GM18526 (cell line): ENCODE data around the gene BRI3.

Experiments used
- POLR2A ChIP-seq: IDR thresholded peaks from 3 replicates; pipeline ENCODE4 v1.6.1; 2011; ENCODE audit not compliant: insufficient read length; ENCODE audit errors: extremely low read depth

Gene BRI3, protein sequence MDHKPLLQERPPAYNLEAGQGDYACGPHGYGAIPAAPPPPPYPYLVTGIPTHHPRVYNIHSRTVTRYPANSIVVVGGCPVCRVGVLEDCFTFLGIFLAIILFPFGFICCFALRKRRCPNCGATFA

DNA sequence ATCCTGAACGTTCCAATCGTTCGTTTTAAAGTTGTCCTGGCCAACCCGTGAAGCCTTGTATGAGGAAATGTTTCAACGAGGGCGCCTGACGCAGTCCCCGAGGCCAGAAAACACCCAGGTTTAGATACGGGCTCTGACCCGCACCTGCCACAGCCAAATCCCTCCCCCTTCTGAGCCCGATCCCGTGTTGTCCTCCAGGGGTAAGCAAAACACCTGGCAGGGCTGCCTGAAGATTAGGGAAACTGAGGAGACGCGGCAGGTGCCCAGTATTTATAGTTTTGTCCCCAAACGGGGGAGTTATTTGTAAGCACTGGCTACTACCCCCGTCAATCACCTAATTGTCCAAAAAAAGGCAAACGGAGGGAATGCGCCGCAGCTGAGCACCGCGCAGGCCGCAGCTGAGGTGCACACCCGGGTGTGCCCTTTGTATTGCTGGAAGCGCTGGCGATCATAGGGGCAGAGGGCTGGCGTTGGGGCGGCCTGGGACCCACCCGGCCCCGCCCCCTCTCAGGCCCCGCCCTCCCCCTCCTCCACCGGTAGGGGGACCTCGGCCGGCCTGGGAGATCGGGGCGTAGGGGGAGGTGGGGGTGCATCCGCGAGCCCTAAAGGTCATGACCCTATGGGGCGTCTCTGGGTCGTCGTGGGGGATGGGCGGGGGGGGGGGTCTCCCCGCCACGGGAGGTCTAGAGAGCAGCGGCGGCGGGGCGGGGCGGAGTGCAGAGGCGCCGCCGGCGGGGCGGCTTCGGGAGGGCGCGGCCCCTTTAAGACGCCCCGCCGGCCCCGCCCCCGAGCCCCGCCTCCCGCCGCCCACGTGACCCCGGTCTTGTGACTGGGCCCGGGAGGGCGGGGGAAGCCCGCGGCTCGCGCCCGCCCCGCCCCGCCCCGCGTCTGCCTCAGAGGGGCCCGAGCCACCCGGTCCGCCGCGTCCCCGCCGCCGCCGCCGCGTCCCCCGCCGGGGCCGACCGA, at the start of gene BRI3:
TSS of gene BRI3 (plus strand) at position 896 of the 966 bp plus-strand sequence. CDS start 110 bp downstream, outside the sequence.
- peak; percentile 59 for TF ChIP-seq POLR2A

DNA sequence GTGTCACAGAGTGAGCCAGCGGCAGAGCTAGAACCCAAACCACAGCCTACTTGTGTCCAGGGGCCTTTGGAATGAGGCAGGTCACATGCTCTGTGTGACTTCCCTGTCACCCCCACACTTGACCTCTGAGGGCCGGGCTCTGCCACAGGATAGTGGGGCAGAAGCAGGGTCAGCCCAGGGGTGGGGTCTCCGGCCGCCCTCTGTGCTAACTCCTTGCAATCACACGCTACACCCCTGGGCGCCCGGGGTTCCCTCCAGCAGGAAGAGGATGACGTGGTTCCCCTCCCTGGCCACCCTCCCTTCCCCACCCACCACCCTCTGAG, 49.3 kb upstream of the BRI3 start:
- TF ChIP-seq POLR2A, result no peak

GRCh38 chr7:98232799-98233198, 48.7 kb upstream of the BRI3 start:
- TF ChIP-seq POLR2A, result no peak

DNA sequence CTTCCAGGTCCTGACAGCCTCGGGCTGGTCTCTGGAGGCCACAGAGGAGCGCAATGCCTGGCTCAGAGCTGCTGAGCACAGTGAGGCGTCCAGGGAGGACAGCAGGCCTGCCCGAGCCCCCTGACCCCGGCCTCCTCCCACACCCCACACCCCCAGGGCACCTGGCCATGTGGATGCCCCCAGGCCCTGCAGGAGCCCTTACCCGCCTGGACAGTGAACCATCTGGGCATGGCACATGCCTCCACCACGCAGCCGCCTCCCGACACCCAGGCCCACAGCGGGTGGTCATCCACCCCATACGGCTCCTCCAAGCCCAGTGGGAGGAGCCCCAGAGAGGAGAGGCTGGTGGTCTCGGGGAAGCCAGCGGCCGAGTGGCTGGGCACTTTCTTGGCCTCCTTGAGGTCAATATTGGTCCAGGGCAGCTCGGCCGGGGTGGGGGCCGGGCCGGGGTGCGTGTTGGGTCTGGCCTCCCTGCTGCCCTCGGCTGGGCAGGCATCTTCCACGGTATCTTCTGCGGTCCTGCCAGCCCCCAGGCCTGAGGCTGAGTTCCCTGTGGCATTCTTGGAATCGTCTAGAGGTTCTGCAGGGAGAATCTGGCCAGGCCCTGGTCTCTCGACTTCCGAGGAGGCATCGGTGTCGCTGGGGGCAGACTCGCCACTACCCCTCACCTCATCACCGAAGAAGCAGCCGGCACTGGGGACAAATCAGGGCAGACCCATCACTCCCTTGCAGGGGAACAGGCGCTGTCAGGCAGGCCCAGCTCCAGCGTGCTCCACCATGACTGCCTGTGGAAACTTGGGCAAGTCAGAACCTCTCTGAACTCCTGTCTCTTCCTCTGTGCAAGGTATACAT, 48.0 kb upstream of the BRI3 start:
- no peak for TF ChIP-seq POLR2A

DNA sequence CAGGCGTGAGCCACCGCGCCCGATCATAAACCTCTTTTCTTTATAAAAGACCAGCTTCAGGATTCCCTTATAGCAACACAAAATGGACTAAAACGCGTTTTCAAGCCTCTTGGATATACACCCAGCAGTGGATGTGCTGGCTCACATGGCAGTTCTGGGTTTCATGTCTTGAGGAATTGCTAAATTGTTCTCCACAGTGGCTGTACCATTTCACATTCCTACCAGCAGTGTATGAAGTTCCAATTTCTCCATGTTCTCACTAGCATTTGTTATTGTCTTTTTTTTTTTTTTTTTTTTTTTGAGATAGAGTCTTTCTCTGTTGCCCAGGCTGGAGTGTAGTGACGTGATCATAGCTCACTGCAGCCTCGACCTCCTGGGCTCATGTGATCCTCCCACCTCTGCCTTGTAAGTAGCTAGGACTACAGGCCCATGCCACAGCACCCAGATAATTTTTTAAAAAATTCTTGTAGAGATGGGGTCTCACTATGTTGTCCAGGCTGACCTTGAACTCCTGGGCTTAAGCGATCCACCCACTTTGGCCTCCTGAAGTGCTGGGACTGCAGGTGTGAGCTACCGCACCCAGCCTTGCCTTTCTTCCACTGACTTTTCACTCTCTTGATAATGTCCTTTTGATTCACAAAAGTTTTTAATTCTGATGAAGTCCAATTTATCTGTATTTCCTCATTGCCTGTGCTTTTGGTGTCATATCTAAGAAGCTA, 46.9 kb upstream of the BRI3 start:
- TF ChIP-seq POLR2A, result no peak

GRCh38 chr7:98235901-98236300, 45.6 kb upstream of the BRI3 start:
- no peak for TF ChIP-seq POLR2A

GRCh38 chr7:98236355-98237185, 44.9 kb upstream of the BRI3 start:
- TF ChIP-seq POLR2A, result no peak

DNA sequence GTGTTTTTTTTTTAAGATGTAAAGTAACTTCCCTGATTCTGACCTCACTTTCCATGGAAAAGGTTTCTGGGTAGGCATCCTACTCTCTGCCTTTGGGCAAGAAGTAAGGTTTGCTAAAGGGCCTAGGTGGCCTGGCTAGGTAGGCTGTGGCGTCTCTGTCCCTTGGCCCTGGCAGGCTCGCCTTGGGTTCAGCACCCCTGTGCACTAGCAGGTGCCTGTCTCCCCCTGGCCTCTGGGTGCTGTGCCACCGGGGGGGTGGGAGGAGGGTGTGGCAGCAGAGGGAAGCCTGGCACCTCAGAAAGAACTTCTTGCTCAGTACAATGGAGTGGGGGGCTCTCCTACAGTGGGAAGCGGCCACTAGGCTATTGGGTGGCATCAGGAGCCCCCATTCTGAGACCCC, 43.4 kb upstream of the BRI3 start:
- no peak for TF ChIP-seq POLR2A

- no peak for TF ChIP-seq POLR2A
These were observed 42.5 kb upstream of the BRI3 start for GRCh38 chr7:98238976-98239375.

GRCh38 chr7:98240961-98241673, 40.4 kb upstream of the BRI3 start:
- no peak for TF ChIP-seq POLR2A

GRCh38 chr7:98241674-98242241, 39.7 kb upstream of the BRI3 start:
- no peak for TF ChIP-seq POLR2A

DNA sequence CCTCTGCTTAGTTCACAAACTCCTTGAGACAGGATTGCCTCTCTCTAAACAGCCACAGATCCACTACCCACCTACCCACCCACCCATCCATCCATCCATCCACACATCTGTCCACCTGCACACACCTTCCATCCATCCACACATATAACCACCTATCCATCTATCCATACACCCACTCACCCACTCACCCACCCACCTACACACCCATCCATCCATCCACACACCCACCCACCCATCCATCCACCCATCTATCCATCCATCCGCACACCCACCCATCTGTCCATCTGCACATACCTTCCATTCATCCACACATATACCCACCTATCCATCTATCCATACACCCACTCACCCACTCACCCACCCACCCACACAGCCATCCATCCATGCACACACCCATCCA, 39.1 kb upstream of the BRI3 start:
- no peak for TF ChIP-seq POLR2A

DNA sequence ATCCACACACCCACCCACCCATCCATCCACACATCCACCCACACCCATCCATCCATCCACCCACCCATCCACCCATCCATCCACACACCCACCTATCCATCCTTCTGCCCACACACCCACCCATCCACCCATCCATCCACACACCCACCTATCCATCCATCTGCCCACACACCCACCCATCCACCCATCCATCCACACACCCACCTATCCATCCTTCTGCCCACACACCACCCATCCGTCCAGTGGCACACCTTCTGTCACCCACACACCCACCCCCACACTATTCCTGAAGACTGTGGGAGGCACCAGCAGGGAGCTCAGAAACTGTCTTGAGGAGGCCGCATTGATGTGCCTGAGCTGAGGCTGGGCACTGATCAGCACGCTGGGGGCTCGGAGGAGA, 38.6 kb upstream of the BRI3 start:
- TF ChIP-seq POLR2A, result no peak
